Measurements from ENCODE around the gene DNAJB6. TPM values are rescaled to one million over a fixed set of nuclear protein-coding genes. Genes with fewer than 3 reads are reported as not detected.
A peak's percentile ranks its signal among the peaks of the same experiment; 100 is the strongest.

Gene DNAJB6
- total and polyA plus RNA-seq, 2 of the 4 experiments (the other 2 are of a cell fraction): 93.4 to 165 TPM

DNA sequence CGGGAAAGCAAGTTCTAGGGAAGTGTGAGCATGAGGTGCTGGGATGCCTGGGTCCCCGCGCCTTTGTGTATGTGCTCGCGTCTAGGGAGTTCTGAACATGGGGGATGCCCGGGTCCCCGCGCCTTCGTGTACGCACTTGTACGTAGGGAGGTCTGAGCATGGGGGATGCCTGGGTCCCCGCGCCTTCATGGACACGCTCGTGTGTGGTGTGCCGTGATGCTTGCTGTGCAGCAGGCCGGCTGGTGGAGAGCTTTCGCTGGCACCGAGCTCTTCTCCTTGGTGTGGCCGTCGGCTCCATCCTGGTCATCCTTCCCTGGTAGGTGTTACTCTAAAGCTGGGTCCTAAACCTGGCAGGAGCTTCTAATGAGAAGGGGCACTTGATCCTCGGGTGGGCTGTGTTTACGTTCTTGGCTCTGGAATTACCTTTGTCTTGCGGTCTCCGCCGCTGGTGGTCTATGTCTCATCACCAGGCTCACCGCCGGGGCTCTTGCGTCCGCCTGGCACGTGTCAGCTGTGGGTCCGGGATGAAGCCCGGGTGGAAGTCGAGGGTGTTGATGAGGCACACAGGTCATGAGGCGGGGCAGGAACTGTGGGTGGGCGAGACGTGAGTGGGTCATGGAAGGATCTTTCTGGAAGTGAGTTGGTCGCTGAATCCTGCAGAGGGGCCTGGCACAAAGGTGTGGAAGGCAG is 63.5 kb downstream of the DNAJB6 start:
- CTCF ChIA-PET: no interaction called here
- H3K4me1 ChIP-seq (ENCODE audit: control insufficient read depth, insufficient read depth, low read length): peaks cover 28% of the 10 kb centered on the region

More for the DNA sequence above, 63.5 kb downstream of the DNAJB6 start:
- no peak overlapping the region for H2AFZ ChIP-seq (replicated peaks; ENCODE audit: low read length, poor library complexity)
- no peak overlapping the region for H2BK20ac ChIP-seq (ENCODE audit: low read depth, low read length)
- ATAC-seq (ENCODE audit: low read depth) (no peak), DNase-seq (no peak)
- TF ChIP-seq NFE2L2 (IDR thresholded peaks at IDR 0.05; ENCODE audit: low read depth, low read length) (no peak), POLR2A (IDR thresholded peaks at IDR 0.05; ENCODE audit: low read depth, low read length) (no peak), CEBPB (IDR thresholded peaks at IDR 0.05; ENCODE audit: low read depth, low read length) (no peak), SMC3 (IDR thresholded peaks at IDR 0.05; ENCODE audit: low read depth, low read length) (no peak), RFX5 (IDR thresholded peaks at IDR 0.05; ENCODE audit: low read depth, low read length) (no peak), CHD1 (IDR thresholded peaks at IDR 0.05; ENCODE audit: low read depth, low read length) (no peak), RAD21 (IDR thresholded peaks at IDR 0.05; ENCODE audit: low read length) (no peak), MAZ (IDR thresholded peaks at IDR 0.05; ENCODE audit: borderline replicate concordance, low read depth, low read length) (no peak), RCOR1 (IDR thresholded peaks at IDR 0.05; ENCODE audit: insufficient replicate concordance, low read length) (no peak), MXI1 (IDR thresholded peaks at IDR 0.05; ENCODE audit: borderline replicate concordance, low read depth, low read length) (no peak), BHLHE40 (IDR thresholded peaks at IDR 0.05; ENCODE audit: low read depth, low read length) (no peak), MAFK (IDR thresholded peaks at IDR 0.05; ENCODE audit: low read depth, low read length) (no peak), FOS (IDR thresholded peaks at IDR 0.05; ENCODE audit: low read depth, low read length) (no peak)
- TF ChIP-seq, protein P1, sequence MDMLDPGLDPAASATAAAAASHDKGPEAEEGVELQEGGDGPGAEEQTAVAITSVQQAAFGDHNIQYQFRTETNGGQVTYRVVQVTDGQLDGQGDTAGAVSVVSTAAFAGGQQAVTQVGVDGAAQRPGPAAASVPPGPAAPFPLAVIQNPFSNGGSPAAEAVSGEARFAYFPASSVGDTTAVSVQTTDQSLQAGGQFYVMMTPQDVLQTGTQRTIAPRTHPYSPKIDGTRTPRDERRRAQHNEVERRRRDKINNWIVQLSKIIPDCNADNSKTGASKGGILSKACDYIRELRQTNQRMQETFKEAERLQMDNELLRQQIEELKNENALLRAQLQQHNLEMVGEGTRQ (IDR thresholded peaks at IDR 0.05; ENCODE audit: low read depth, low read length): no peak
- TF ChIP-seq, protein P2, sequence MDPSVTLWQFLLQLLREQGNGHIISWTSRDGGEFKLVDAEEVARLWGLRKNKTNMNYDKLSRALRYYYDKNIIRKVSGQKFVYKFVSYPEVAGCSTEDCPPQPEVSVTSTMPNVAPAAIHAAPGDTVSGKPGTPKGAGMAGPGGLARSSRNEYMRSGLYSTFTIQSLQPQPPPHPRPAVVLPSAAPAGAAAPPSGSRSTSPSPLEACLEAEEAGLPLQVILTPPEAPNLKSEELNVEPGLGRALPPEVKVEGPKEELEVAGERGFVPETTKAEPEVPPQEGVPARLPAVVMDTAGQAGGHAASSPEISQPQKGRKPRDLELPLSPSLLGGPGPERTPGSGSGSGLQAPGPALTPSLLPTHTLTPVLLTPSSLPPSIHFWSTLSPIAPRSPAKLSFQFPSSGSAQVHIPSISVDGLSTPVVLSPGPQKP (IDR thresholded peaks at IDR 0.05; ENCODE audit: borderline replicate concordance, low read depth, low read length): no peak
- TF ChIP-seq, protein P3, sequence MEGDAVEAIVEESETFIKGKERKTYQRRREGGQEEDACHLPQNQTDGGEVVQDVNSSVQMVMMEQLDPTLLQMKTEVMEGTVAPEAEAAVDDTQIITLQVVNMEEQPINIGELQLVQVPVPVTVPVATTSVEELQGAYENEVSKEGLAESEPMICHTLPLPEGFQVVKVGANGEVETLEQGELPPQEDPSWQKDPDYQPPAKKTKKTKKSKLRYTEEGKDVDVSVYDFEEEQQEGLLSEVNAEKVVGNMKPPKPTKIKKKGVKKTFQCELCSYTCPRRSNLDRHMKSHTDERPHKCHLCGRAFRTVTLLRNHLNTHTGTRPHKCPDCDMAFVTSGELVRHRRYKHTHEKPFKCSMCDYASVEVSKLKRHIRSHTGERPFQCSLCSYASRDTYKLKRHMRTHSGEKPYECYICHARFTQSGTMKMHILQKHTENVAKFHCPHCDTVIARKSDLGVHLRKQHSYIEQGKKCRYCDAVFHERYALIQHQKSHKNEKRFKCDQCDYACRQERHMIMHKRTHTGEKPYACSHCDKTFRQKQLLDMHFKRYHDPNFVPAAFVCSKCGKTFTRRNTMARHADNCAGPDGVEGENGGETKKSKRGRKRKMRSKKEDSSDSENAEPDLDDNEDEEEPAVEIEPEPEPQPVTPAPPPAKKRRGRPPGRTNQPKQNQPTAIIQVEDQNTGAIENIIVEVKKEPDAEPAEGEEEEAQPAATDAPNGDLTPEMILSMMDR (conservative IDR thresholded peaks at IDR 0.05; ENCODE audit: low read depth, low read length): no peak
- in situ Hi-C loops (cut with MboI; ENCODE audit: low sequenced_read_pairs): no loop called here
- H3K4me2 ChIP-seq (ENCODE audit: low read depth, low read length): no peak overlapping the region
- no peak overlapping the region for H4K5ac ChIP-seq (ENCODE audit: low read depth, low read length)
- H4K20me1 ChIP-seq (ENCODE audit: insufficient read depth, low read length): peaks cover 50% of the 10 kb centered on the region
- peaks cover 28% of the 10 kb centered on the region; the same call in 1 of the 2 replicates for H3K36me3 ChIP-seq (ENCODE audit: control insufficient read depth, insufficient read depth, low read length)
- no peak overlapping the region; the same call in 2 of the 3 replicates for H2BK15ac ChIP-seq (ENCODE audit: low read depth, low read length)
- H3K79me1 ChIP-seq (ENCODE audit: low read depth in 1 of 2, low read length in 2 of 2): peaks cover 20 to 86% of the 10 kb centered on the region in 2 experiments
- peaks cover 38% of the 10 kb centered on the region for H3K9me1 ChIP-seq (ENCODE audit: insufficient read depth, low read length)
- H2BK120ac ChIP-seq (ENCODE audit: low read depth, low read length): no peak overlapping the region
- peak overlapping the region; percentile 45 for H2AK9ac ChIP-seq (replicated peaks; ENCODE audit: low read depth, low read length, poor library complexity)
- H3K27me3 ChIP-seq (ENCODE audit: control insufficient read depth, insufficient read depth, low read length): no peaks in the 10 kb centered on the region
- H4K8ac ChIP-seq (ENCODE audit: low read depth in 2 of 2, low read length in 2 of 2): no peak overlapping the region
- no peaks in the 10 kb centered on the region for H3K9me3 ChIP-seq (ENCODE audit: control insufficient read depth, insufficient read depth, low read length)
- 90% methylated on average over 27 of the region's 38 CpGs; no CpG with 5 or more reads in 1 of the 2 experiments for WGBS, 2 experiments (ENCODE audit: extremely low coverage in 2 of 2, insufficient read length in 1 of 2)
- peak overlapping the region; percentile 9; the same call in 1 of the 2 replicates for H2AK5ac ChIP-seq (ENCODE audit: low read depth, low read length)
- no peak overlapping the region for H3K56ac ChIP-seq (ENCODE audit: extremely low read depth, insufficient read depth, low read length)
- H4K91ac ChIP-seq (ENCODE audit: insufficient read depth, low read depth, low read length): no peak overlapping the region
- no peak overlapping the region for H2BK5ac ChIP-seq (ENCODE audit: low read depth, low read length, poor library complexity, severe bottlenecking)
- no peak overlapping the region for H3K23ac ChIP-seq (ENCODE audit: low read depth, low read length)
- H3K4ac ChIP-seq (ENCODE audit: low read depth, low read length): no peak overlapping the region
- no TSS peak for BruUV-seq (replicated peaks)
- dilution Hi-C loops (cut with HindIII; ENCODE audit: low sequenced_read_pairs, unreplicated experiment): no loop called here
- H3K18ac ChIP-seq (ENCODE audit: low read depth, low read length): no peak overlapping the region
- H3K9ac ChIP-seq (ENCODE audit: low read depth, low read length): no peak overlapping the region
- no peak overlapping the region for H3K27ac ChIP-seq (ENCODE audit: insufficient read depth, low read length)
- H3K14ac ChIP-seq (replicated peaks; ENCODE audit: low read depth, low read length): no peak overlapping the region
- intact Hi-C loops (cut with micrococcal nuclease): no loop called here
- H3K4me3 ChIP-seq (ENCODE audit: insufficient read depth, low read depth, low read length): no peak overlapping the region
- POLR2A ChIA-PET (ENCODE audit: unreplicated experiment): no interaction called here

All from IMR-90 (cell line).